Endothelial cell of umbilical vein (primary cell): ENCODE measurements around the gene NUDT17. TPM values are rescaled to one million over a fixed set of nuclear protein-coding genes. Genes with fewer than 3 reads are reported as not detected.

Source experiments
- BruUV-seq: library from RNA; stranded (reverse); fragments of 400-500 nt; replicated peaks from 2 replicates; lab custom pipeline; 2021; lab: Mats Ljungman, UMichigan
- CTCF ChIA-PET: fragments of 300-600, 350-600 bp; sonication (Branson Sonifier 250); formaldehyde crosslinking; loops from one replicate; lab custom pipeline; 2021; ENCODE audit warnings: antibody characterized with exemption, inconsistent platforms; lab: Charles Lee
- POLR2A ChIA-PET: fragments of 300-600, 350-600 bp; sonication (Branson Sonifier 250); formaldehyde crosslinking; loops from one replicate; lab custom pipeline; 2021; ENCODE audit warnings: antibody characterized with exemption, inconsistent platforms; lab: Charles Lee
- DNase-seq: peaks from one replicate; pipeline ENCODE4 v3.0.0-alpha.2; 2011; ENCODE audit warnings: low read depth, low spot score
- FAIRE-seq: peaks from 2 replicates; lab custom pipeline; 2011; peaks lifted over from hg19 to GRCh38; lab: Jason Lieb, UNC
- H2AFZ ChIP-seq: 2 replicates; pipeline ENCODE4 v1.6.0; 2012; ENCODE audit warnings: low read depth, low read length, control low read depth, inconsistent platforms
- H3K27ac ChIP-seq: 2 replicates; pipeline ENCODE4 v1.5.1; 2011; ENCODE audit warnings: low read depth, mild to moderate bottlenecking, control low read depth, low read length, moderate library complexity; ENCODE audit not compliant: insufficient read depth
- H3K27me3 ChIP-seq, 2 experiments: 2 replicates each; pipeline versions ENCODE4 v1.6.0 to v1.6.1; 2011; ENCODE audit warnings: low read length in 2 of 2, mixed read lengths in 1 of 2; ENCODE audit not compliant: control insufficient read depth in 2 of 2, insufficient read depth in 2 of 2
- H3K36me3 ChIP-seq, 2 experiments: 2 replicates in 1 of 2; 3 replicates in 1 of 2; pipeline ENCODE4 v1.5.1; 2011; ENCODE audit warnings: low read length in 2 of 2, mild to moderate bottlenecking in 1 of 2, moderate library complexity in 1 of 2; ENCODE audit not compliant: control insufficient read depth in 2 of 2, insufficient read depth in 2 of 2; ENCODE audit errors: extremely low read depth in 1 of 2
- H3K4me1 ChIP-seq: 3 replicates; pipeline ENCODE4 v1.5.1; 2011; ENCODE audit warnings: mild to moderate bottlenecking, low read length; ENCODE audit not compliant: control insufficient read depth, insufficient read depth; ENCODE audit errors: extremely low read depth
- H3K4me2 ChIP-seq: 2 replicates; pipeline ENCODE4 v1.6.1; 2011; ENCODE audit warnings: low read length, control low read depth, mixed read lengths; ENCODE audit not compliant: insufficient read depth
- H3K4me3 ChIP-seq, 3 experiments: fragments of 200-600 bp in 1 of 3; sonication (generic), shearing (Covaris generic) in 1 of 3; replicated peaks in 1 of 3; 2 replicates each; pipeline ENCODE4 v1.5.1; 2011 to 2016; ENCODE audit warnings: control low read depth in 3 of 3, low read length in 3 of 3, mild to moderate bottlenecking in 2 of 3, inconsistent platforms in 1 of 3, low read depth in 1 of 3, moderate library complexity in 1 of 3; ENCODE audit not compliant: insufficient read depth in 1 of 3
- H3K79me2 ChIP-seq: 2 replicates; pipeline ENCODE4 v1.6.0; 2012; ENCODE audit warnings: low read length, inconsistent platforms; ENCODE audit not compliant: control insufficient read depth, insufficient read depth
- H3K9ac ChIP-seq: replicated peaks from 2 replicates; pipeline ENCODE3; 2011; ENCODE audit warnings: low read length, control low read depth; ENCODE audit not compliant: insufficient read depth; ENCODE audit errors: extremely low read depth
- H3K9me1 ChIP-seq: replicated peaks from 3 replicates; pipeline ENCODE4 v1.6.0; 2011; ENCODE audit warnings: mild to moderate bottlenecking, low read length; ENCODE audit not compliant: control insufficient read depth, insufficient read depth; ENCODE audit errors: extremely low read depth
- H3K9me3 ChIP-seq: replicated peaks from 2 replicates; pipeline ENCODE4 v1.5.1; 2012; ENCODE audit warnings: low read length, inconsistent platforms; ENCODE audit not compliant: control insufficient read depth, insufficient read depth
- H4K20me1 ChIP-seq: replicated peaks from 2 replicates; pipeline ENCODE3; 2011; ENCODE audit warnings: mild to moderate bottlenecking, low read length; ENCODE audit not compliant: control insufficient read depth, insufficient read depth; ENCODE audit errors: extremely low read depth
- JUN ChIP-seq: IDR thresholded peaks from 2 replicates; pipeline ENCODE4 v1.6.1; 2011; ENCODE audit warnings: borderline replicate concordance, low read depth; ENCODE audit not compliant: insufficient read length, insufficient read depth
- POLR2AphosphoS5 ChIP-seq: IDR thresholded peaks from 2 replicates; pipeline ENCODE4 v1.6.1; 2012; ENCODE audit warnings: low read depth, mild to moderate bottlenecking, control low read depth, low read length, moderate library complexity; ENCODE audit not compliant: insufficient read depth
- dilution Hi-C: fragments of 300-500 bp; cut with MboI; formaldehyde crosslinking; loops from one replicate; pipeline ENCODE4 v1.15.0; 2019; ENCODE audit warnings: low sequenced_read_pairs; ENCODE audit not compliant: extremely low pct_ligation_motif_present
- intact Hi-C: fragments of 100-400 bp; cut with micrococcal nuclease; formaldehyde crosslinking; loops from one replicate; pipeline ENCODE4 v1.10.0; 2022
- polyA plus RNA-seq, 4 experiments: library from polyadenylated mRNA; depleted of rRNA in 3 of 4; stranded (reverse) in 3 of 4; unstranded in 1 of 4; fragments of >200 nt; gene quantifications; 2 replicates each; pipeline versions ENCODE4 v1.2.1 to v1.2.3, GENCODE V29; 2011 to 2012; ENCODE audit warnings: missing spikeins in 1 of 4
- total RNA-seq: library from RNA; stranded (reverse); gene quantifications from 2 replicates; pipeline ENCODE4 v1.2.3, GENCODE V29; 2021

NUDT17 gene
- total and polyA plus RNA-seq, 2 donors (not counting 3 experiments of a cell fraction or from before 2014, with no cell fraction given): 3.6 to 9.0 TPM

DNA sequence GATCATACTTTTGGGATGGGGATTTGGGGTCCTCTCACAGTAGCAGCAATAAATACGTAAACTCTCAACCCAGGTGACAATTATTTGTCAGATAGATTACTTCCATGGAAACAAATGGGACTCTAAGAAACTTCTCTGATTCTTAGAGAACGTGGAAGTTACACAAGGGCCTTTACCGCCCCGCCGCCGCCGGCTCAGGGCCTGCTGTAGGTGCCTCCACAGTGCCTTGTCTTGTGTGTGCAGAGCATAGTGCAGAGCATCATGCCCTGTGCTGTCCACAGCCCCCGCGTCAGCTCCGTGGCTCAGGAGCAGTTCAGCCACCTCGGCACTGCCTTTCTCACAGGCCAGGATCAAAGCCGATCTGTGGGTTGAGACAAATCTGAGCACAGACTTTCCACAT lies 29.2 kb downstream of the NUDT17 start:
- DNase-seq (no peak), FAIRE-seq (no peak)
- TF ChIP-seq POLR2AphosphoS5 (no peak), JUN (no peak)
- POLR2A ChIA-PET: no interaction called here
- Histone ChIP-seq H3K4me1 (peaks cover 3% of the 10 kb centered on the region), H3K4me2 (no peak overlapping the region), H3K4me3 (no peak overlapping the region), H3K9me1 (no peaks in the 10 kb centered on the region), H3K27ac (no peak overlapping the region), H4K20me1 (no peaks in the 10 kb centered on the region), H2AFZ (no peak overlapping the region), H3K27me3 (peaks cover under 1 to 3% of the 10 kb centered on the region in 2 experiments), H3K79me2 (no peaks in the 10 kb centered on the region), H3K36me3 (no peaks in the 10 kb centered on the region), H3K9me3 (no peaks in the 10 kb centered on the region), H3K9ac (no peak overlapping the region)
- BruUV-seq: no TSS peak
- dilution Hi-C loops: no loop called here
- CTCF ChIA-PET: interaction anchor here (1.1 kb wide), 1 partner anchor 17 kb away, joined by 4 read pairs; no protein-coding TSS in a partner anchor
- intact Hi-C loops: no loop called here

DNA sequence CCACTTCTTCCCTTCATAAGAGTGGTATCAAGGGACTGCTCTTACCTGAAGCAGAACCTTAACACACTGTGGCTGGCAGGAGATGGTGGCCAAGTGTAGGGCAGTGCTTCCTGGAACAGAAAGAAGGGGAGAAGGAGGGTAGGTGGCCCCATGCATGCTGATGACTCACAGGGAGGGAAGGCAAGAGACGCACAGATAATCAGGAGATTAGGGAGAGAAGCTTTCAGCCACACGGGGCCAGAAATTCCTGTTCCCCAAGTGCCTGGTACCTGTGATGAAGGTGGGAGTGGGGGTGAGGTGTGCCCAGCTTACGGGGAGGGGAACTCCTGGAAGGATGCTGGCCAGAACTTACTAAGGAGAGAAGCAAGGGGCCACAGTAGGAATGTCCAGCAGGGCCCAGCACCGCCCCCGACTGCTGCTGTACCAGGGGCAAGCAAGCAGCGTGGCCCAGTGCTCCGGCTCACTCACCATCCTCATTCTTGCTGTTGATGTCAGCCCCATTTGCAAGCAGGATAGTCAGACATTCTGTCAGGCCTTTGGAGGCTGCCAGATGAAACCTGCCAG lies 32.6 kb downstream of the NUDT17 start:
- dilution Hi-C loops: no loop called here
- H3K4me2 ChIP-seq: no peak overlapping the region
- no peaks in the 10 kb centered on the region for H3K4me1 ChIP-seq
- H4K20me1 ChIP-seq: no peaks in the 10 kb centered on the region
- no peak overlapping the region for H2AFZ ChIP-seq
- H3K9ac ChIP-seq: no peak overlapping the region
- no peaks in the 10 kb centered on the region for H3K79me2 ChIP-seq
- no peaks in the 10 kb centered on the region for H3K9me1 ChIP-seq
- H3K4me3 ChIP-seq: no peak overlapping the region
- no peaks in the 10 kb centered on the region for H3K9me3 ChIP-seq
- CTCF ChIA-PET: interaction anchor here (1.0 to 3.6 kb wide), 6 partner anchors 8 to 33 kb away, joined by 3 to 16 read pairs (median 4); partner anchors contain the start of gene NUDT17
- no peaks in the 10 kb centered on the region for H3K36me3 ChIP-seq
- DNase-seq: no peak
- POLR2A ChIA-PET: no interaction called here
- no peak for FAIRE-seq
- no peak overlapping the region for H3K27ac ChIP-seq
- TF ChIP-seq POLR2AphosphoS5 (no peak), JUN (no peak)
- BruUV-seq: no TSS peak
- intact Hi-C loops: no loop called here
- peaks cover 2 to 3% of the 10 kb centered on the region in 2 experiments for H3K27me3 ChIP-seq
